Measurements from ENCODE around the gene PRXL2C.

DNA sequence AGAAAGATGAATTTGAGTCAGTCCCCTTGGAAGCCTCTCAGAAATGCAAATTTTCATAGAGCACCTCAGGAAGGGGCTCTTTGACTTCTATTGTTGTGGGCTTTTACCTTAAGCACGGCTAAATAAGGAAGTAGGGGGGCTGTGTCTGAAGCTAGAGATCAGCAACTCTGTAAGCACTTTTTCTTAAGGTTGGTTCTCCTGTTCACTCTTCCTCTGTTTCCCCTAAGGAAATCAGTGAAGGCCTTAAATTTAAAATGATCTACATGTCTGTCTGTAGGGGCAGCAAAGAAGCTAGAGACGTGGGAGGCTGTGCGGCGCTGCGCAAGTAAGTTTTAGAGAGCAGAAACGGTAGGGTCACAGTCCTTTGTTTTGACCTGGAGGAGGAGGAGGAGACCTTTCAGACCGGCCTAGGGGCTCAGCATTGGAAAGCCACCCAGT lies 34.3 kb downstream of the PRXL2C start:
- TF ChIP-seq, protein P1, sequence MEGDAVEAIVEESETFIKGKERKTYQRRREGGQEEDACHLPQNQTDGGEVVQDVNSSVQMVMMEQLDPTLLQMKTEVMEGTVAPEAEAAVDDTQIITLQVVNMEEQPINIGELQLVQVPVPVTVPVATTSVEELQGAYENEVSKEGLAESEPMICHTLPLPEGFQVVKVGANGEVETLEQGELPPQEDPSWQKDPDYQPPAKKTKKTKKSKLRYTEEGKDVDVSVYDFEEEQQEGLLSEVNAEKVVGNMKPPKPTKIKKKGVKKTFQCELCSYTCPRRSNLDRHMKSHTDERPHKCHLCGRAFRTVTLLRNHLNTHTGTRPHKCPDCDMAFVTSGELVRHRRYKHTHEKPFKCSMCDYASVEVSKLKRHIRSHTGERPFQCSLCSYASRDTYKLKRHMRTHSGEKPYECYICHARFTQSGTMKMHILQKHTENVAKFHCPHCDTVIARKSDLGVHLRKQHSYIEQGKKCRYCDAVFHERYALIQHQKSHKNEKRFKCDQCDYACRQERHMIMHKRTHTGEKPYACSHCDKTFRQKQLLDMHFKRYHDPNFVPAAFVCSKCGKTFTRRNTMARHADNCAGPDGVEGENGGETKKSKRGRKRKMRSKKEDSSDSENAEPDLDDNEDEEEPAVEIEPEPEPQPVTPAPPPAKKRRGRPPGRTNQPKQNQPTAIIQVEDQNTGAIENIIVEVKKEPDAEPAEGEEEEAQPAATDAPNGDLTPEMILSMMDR (conservative IDR thresholded peaks at IDR 0.05; ENCODE audit: low read length): no peak
- no peak for TF ChIP-seq EZH2phosphoT487 (IDR thresholded peaks at IDR 0.05; ENCODE audit: borderline replicate concordance)

All from Loucy (cell line).